NT2/D1 (cell line): ENCODE measurements around the gene DBX1.

ENCODE experiments used
- SUZ12 ChIP-seq: IDR thresholded peaks from 2 replicates; pipeline ENCODE4 v1.6.1; 2011; ENCODE audit not compliant: insufficient read length, insufficient read depth; ENCODE audit errors: extremely low read depth
- YY1 ChIP-seq: IDR thresholded peaks from 2 replicates; pipeline ENCODE4 v1.6.1; 2011; ENCODE audit not compliant: insufficient read length, insufficient read depth
- ZNF274 ChIP-seq: IDR thresholded peaks from 2 replicates; pipeline ENCODE4 v1.6.1; 2011; ENCODE audit warnings: mild to moderate bottlenecking, low read depth, low read length

GRCh38 chr11:20138707-20139106, 21.6 kb downstream of the DBX1 start:
- no peak for TF ChIP-seq YY1
- TF ChIP-seq SUZ12: no peak
- no peak for TF ChIP-seq ZNF274
